Measurements from ENCODE around the gene CADPS2. TPM values are rescaled to one million over a fixed set of nuclear protein-coding genes. Genes with fewer than 3 reads are reported as not detected.

Gene CADPS2
- total and polyA plus RNA-seq, 2 donors (not counting 1 experiment from before 2014, with no cell fraction given), result not detected

- Histone ChIP-seq H2AFZ (ENCODE audit: insufficient read depth, low read depth, low read length, poor library complexity, severe bottlenecking) (no peak overlapping the region), H3K79me2 (ENCODE audit: control insufficient read depth, insufficient read depth, low read length) (no peaks in the 10 kb centered on the region), H3K27ac (ENCODE audit: low read length in 2 of 2) (no peak overlapping the region), H3K4me1 (ENCODE audit: control insufficient read depth in 2 of 2, insufficient read depth in 2 of 2, low read length in 2 of 2) (no peaks in the 10 kb centered on the region), H3K36me3 (replicated peaks in 1 of 2; ENCODE audit: control extremely low read depth in 1 of 2, control insufficient read depth in 1 of 2, extremely low read depth in 1 of 2, insufficient read depth in 2 of 2, low read length in 1 of 2) (no peaks in the 10 kb centered on the region), H3K9me3 (ENCODE audit: control extremely low read depth in 1 of 3, control insufficient read depth in 2 of 3, insufficient read depth in 1 of 3, low read length in 2 of 3) (no peaks in the 10 kb centered on the region), H3K4me3 (ENCODE audit: control extremely low read depth in 1 of 5, extremely low read depth in 1 of 5, insufficient read depth in 1 of 5, low read depth in 2 of 5, low read length in 4 of 5) (no peak overlapping the region), H3K27me3 (replicated peaks in 1 of 4; ENCODE audit: control extremely low read depth in 1 of 4, control insufficient read depth in 3 of 4, insufficient read depth in 4 of 4, low read length in 3 of 4) (no peaks in the 10 kb centered on the region), H3K4me2 (replicated peaks; ENCODE audit: low read depth, low read length, poor library complexity, severe bottlenecking) (no peak overlapping the region), H4K20me1 (ENCODE audit: control insufficient read depth, insufficient read depth, low read length, poor library complexity, severe bottlenecking) (no peaks in the 10 kb centered on the region), H3K9ac (ENCODE audit: low read length) (no peak overlapping the region)
- Mint-ChIP-seq H3K27ac (no peak overlapping the region), H3K4me3 (no peak overlapping the region), H3K27me3 (no peaks in the 10 kb centered on the region), H3K9me3 (ENCODE audit: insufficient read depth) (no peaks in the 10 kb centered on the region), H3K4me1 (no peaks in the 10 kb centered on the region)
- POLR2A ChIA-PET, result no interaction called here
- WGBS (ENCODE audit: insufficient coverage), result no CpG with 5 or more reads among the region's 3 CpGs
- intact Hi-C loops (cut with micrococcal nuclease), result no loop called here
- CTCF ChIA-PET, result no interaction called here
- DNase-seq (no peak), ATAC-seq (ENCODE audit: low read depth) (no peak)
- TF ChIP-seq EZH2 (IDR thresholded peaks at IDR 0.05; ENCODE audit: borderline replicate concordance, insufficient read depth, low read depth, low read length, poor library complexity, severe bottlenecking) (no peak), CTCF (IDR thresholded peaks at IDR 0.05) (no peak)
These were observed 415.4 kb downstream of the CADPS2 start for GRCh38 chr7:122470859-122471258.

- no peaks in the 10 kb centered on the region for H4K20me1 ChIP-seq (ENCODE audit: control insufficient read depth, insufficient read depth, low read length, poor library complexity, severe bottlenecking)
- H3K4me3 Mint-ChIP-seq, result no peak overlapping the region
- H3K27ac Mint-ChIP-seq, result no peak overlapping the region
- H3K4me1 ChIP-seq (ENCODE audit: control insufficient read depth in 2 of 2, insufficient read depth in 2 of 2, low read length in 2 of 2), result no peaks in the 10 kb centered on the region
- no peaks in the 10 kb centered on the region for H3K36me3 ChIP-seq (replicated peaks in 1 of 2; ENCODE audit: control extremely low read depth in 1 of 2, control insufficient read depth in 1 of 2, extremely low read depth in 1 of 2, insufficient read depth in 2 of 2, low read length in 1 of 2)
- H3K4me1 Mint-ChIP-seq, result no peaks in the 10 kb centered on the region
- no peak overlapping the region for H3K4me2 ChIP-seq (replicated peaks; ENCODE audit: low read depth, low read length, poor library complexity, severe bottlenecking)
- H3K9me3 Mint-ChIP-seq (ENCODE audit: insufficient read depth), result no peaks in the 10 kb centered on the region
- CTCF ChIA-PET, result no interaction called here
- no peak for DNase-seq
- no peaks in the 10 kb centered on the region for H3K9me3 ChIP-seq (ENCODE audit: control extremely low read depth in 1 of 3, control insufficient read depth in 2 of 3, insufficient read depth in 1 of 3, low read length in 2 of 3)
- intact Hi-C loops (cut with micrococcal nuclease), result no loop called here
- no peaks in the 10 kb centered on the region for H3K79me2 ChIP-seq (ENCODE audit: control insufficient read depth, insufficient read depth, low read length)
- H3K27me3 Mint-ChIP-seq, result no peaks in the 10 kb centered on the region
- no CpG with 5 or more reads among the region's 2 CpGs for WGBS (ENCODE audit: insufficient coverage)
- TF ChIP-seq EZH2 (IDR thresholded peaks at IDR 0.05; ENCODE audit: borderline replicate concordance, insufficient read depth, low read depth, low read length, poor library complexity, severe bottlenecking) (no peak), CTCF (IDR thresholded peaks at IDR 0.05) (no peak)
- POLR2A ChIA-PET, result no interaction called here
- no peak overlapping the region for H3K27ac ChIP-seq (ENCODE audit: low read length in 2 of 2)
- H2AFZ ChIP-seq (ENCODE audit: insufficient read depth, low read depth, low read length, poor library complexity, severe bottlenecking), result no peak overlapping the region
- no peaks in the 10 kb centered on the region for H3K27me3 ChIP-seq (replicated peaks in 1 of 4; ENCODE audit: control extremely low read depth in 1 of 4, control insufficient read depth in 3 of 4, insufficient read depth in 4 of 4, low read length in 3 of 4)
- no peak overlapping the region for H3K9ac ChIP-seq (ENCODE audit: low read length)
- H3K4me3 ChIP-seq (ENCODE audit: control extremely low read depth in 1 of 5, extremely low read depth in 1 of 5, insufficient read depth in 1 of 5, low read depth in 2 of 5, low read length in 4 of 5), result no peak overlapping the region
- no peak for ATAC-seq (ENCODE audit: low read depth)
These were observed 417.3 kb downstream of the CADPS2 start for GRCh38 chr7:122468945-122469344.
